Measurements from ENCODE around the gene SERINC5. TPM values are rescaled to one million over a fixed set of nuclear protein-coding genes. Genes with fewer than 3 reads are reported as not detected.
"Not testable (repeated sequence)": the region's sequence is repeated elsewhere in the genome, so short reads cannot be mapped to it uniquely, and the experiment has no call there.

Gene SERINC5
- total and polyA plus RNA-seq, 2 donors (not counting 3 experiments of a cell fraction or from before 2014, with no cell fraction given): 3.2 to 10.1 TPM

DNA sequence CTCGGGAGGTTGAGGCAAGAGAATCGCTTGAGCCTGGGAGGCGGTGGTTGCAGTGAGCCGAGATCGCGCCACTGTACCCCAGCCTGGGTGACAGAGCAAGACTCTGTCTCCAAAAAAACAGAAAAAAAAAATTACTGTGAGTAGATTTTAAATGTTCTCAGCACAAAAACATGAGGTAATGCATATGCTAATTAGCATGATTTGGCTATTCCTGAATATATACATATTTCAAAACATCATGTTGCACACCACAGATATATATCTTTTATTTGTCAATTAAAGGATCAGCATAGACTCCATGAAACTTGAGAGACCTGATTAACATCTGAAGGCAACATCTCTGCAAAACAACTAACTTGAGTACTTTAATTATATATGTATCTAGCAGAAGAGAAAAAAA is 117.4 kb downstream of the SERINC5 start:
- DNase-seq (ENCODE audit: low read depth, low spot score): no peak
- no peaks in the 10 kb centered on the region for H3K4me1 ChIP-seq (ENCODE audit: control insufficient read depth, extremely low read depth, insufficient read depth, low read length)
- intact Hi-C loops (cut with micrococcal nuclease): no loop called here

DNA sequence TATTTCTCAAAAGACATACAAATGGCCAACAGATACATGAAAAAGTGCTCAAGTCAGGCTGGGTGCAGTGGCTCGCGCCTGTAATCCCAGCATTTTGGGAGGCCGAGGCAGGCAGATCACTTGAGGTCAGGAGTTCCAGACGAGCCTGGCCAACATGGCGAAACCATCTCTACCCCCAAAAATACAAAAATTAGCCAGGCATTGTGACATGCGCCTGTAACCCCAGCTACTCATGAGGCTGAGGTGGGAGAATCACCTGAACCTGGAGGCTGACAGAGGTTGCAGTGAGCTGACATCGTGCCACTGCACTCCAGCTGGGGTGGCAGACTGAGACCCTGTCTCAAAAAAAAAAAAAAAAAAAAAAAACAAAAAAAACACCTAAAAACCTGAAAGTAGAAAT is 119.0 kb downstream of the SERINC5 start:
- H3K4me1 ChIP-seq (ENCODE audit: control insufficient read depth, extremely low read depth, insufficient read depth, low read length); dilution Hi-C loops (cut with MboI; ENCODE audit: extremely low pct_ligation_motif_present, low sequenced_read_pairs); H3K9me3 ChIP-seq (replicated peaks; ENCODE audit: control insufficient read depth, insufficient read depth, low read length); FAIRE-seq; H3K4me3 ChIP-seq (replicated peaks in 1 of 3; ENCODE audit: insufficient read depth in 1 of 3, low read depth in 1 of 3, low read length in 3 of 3); H3K79me2 ChIP-seq (ENCODE audit: control insufficient read depth, insufficient read depth, low read length); H4K20me1 ChIP-seq (replicated peaks; ENCODE audit: control insufficient read depth, extremely low read depth, insufficient read depth, low read length); H3K9me1 ChIP-seq (replicated peaks; ENCODE audit: control insufficient read depth, extremely low read depth, insufficient read depth, low read length); H3K36me3 ChIP-seq (ENCODE audit: control insufficient read depth in 2 of 2, extremely low read depth in 1 of 2, insufficient read depth in 2 of 2, low read length in 2 of 2); H3K27ac ChIP-seq (ENCODE audit: insufficient read depth, low read depth, low read length); intact Hi-C loops (cut with micrococcal nuclease); H3K4me2 ChIP-seq (ENCODE audit: insufficient read depth, low read length); H3K9ac ChIP-seq (replicated peaks; ENCODE audit: extremely low read depth, insufficient read depth, low read length); H2AFZ ChIP-seq (ENCODE audit: low read depth, low read length); DNase-seq (ENCODE audit: low read depth, low spot score); POLR2A ChIA-PET; H3K27me3 ChIP-seq (ENCODE audit: control insufficient read depth in 2 of 2, insufficient read depth in 2 of 2, low read length in 2 of 2); BruUV-seq (replicated peaks): not testable (repeated sequence)
- CTCF ChIA-PET: interaction anchor here (0.7 kb wide), 1 partner anchor 54 kb away, joined by 4 read pairs; no protein-coding TSS in a partner anchor

More for the DNA sequence above, 117.4 kb downstream of the SERINC5 start:
- Histone ChIP-seq H3K9me1 (replicated peaks; ENCODE audit: control insufficient read depth, extremely low read depth, insufficient read depth, low read length) (no peaks in the 10 kb centered on the region), H2AFZ (ENCODE audit: low read depth, low read length) (no peak overlapping the region), H4K20me1 (replicated peaks; ENCODE audit: control insufficient read depth, extremely low read depth, insufficient read depth, low read length) (no peaks in the 10 kb centered on the region), H3K27ac (ENCODE audit: insufficient read depth, low read depth, low read length) (no peak overlapping the region), H3K79me2 (ENCODE audit: control insufficient read depth, insufficient read depth, low read length) (no peaks in the 10 kb centered on the region), H3K9ac (replicated peaks; ENCODE audit: extremely low read depth, insufficient read depth, low read length) (no peak overlapping the region), H3K4me2 (ENCODE audit: insufficient read depth, low read length) (no peak overlapping the region), H3K9me3 (replicated peaks; ENCODE audit: control insufficient read depth, insufficient read depth, low read length) (no peaks in the 10 kb centered on the region), H3K4me3 (replicated peaks in 1 of 3; ENCODE audit: insufficient read depth in 1 of 3, low read depth in 1 of 3, low read length in 3 of 3) (no peak overlapping the region), H3K36me3 (ENCODE audit: control insufficient read depth in 2 of 2, extremely low read depth in 1 of 2, insufficient read depth in 2 of 2, low read length in 2 of 2) (no peaks in the 10 kb centered on the region), H3K27me3 (ENCODE audit: control insufficient read depth in 2 of 2, insufficient read depth in 2 of 2, low read length in 2 of 2) (no peaks in the 10 kb centered on the region)
- TF ChIP-seq JUN (IDR thresholded peaks at IDR 0.05; ENCODE audit: borderline replicate concordance, insufficient read depth, insufficient read length, low read depth): no peak
- TF ChIP-seq FOS (IDR thresholded peaks at IDR 0.05; ENCODE audit: borderline replicate concordance, insufficient read depth, low read length): no peak
- TF ChIP-seq MYC (IDR thresholded peaks at IDR 0.05; ENCODE audit: low read depth, low read length): no peak
- TF ChIP-seq EZH2 (IDR thresholded peaks at IDR 0.05; ENCODE audit: borderline replicate concordance, low read depth, low read length, severe bottlenecking): no peak
- TF ChIP-seq POLR2A (IDR thresholded peaks at IDR 0.05; ENCODE audit: low read depth, low read length): no peak
- no peak for TF ChIP-seq POLR2AphosphoS5 (IDR thresholded peaks at IDR 0.05; ENCODE audit: insufficient read depth, low read depth, low read length)
- TF ChIP-seq, protein P1, sequence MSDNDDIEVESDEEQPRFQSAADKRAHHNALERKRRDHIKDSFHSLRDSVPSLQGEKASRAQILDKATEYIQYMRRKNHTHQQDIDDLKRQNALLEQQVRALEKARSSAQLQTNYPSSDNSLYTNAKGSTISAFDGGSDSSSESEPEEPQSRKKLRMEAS (IDR thresholded peaks at IDR 0.05; ENCODE audit: insufficient read depth, insufficient read length): no peak
- TF ChIP-seq, protein P2, sequence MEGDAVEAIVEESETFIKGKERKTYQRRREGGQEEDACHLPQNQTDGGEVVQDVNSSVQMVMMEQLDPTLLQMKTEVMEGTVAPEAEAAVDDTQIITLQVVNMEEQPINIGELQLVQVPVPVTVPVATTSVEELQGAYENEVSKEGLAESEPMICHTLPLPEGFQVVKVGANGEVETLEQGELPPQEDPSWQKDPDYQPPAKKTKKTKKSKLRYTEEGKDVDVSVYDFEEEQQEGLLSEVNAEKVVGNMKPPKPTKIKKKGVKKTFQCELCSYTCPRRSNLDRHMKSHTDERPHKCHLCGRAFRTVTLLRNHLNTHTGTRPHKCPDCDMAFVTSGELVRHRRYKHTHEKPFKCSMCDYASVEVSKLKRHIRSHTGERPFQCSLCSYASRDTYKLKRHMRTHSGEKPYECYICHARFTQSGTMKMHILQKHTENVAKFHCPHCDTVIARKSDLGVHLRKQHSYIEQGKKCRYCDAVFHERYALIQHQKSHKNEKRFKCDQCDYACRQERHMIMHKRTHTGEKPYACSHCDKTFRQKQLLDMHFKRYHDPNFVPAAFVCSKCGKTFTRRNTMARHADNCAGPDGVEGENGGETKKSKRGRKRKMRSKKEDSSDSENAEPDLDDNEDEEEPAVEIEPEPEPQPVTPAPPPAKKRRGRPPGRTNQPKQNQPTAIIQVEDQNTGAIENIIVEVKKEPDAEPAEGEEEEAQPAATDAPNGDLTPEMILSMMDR (IDR thresholded peaks at IDR 0.05; ENCODE audit: extremely low read depth in 1 of 2, insufficient read depth in 1 of 2, low read depth in 1 of 2, low read length in 2 of 2): no peak
- FAIRE-seq: no peak
- POLR2A ChIA-PET: no interaction called here
- no TSS peak for BruUV-seq (replicated peaks)
- CTCF ChIA-PET: interaction anchor here (1.0 kb wide), 1 partner anchor 169 kb away, joined by 4 read pairs; no protein-coding TSS in a partner anchor
- dilution Hi-C loops (cut with MboI; ENCODE audit: extremely low pct_ligation_motif_present, low sequenced_read_pairs): no loop called here

Measured in endothelial cell of umbilical vein (primary cell).